ENCODE measurements around the gene SYVN1.

DNA sequence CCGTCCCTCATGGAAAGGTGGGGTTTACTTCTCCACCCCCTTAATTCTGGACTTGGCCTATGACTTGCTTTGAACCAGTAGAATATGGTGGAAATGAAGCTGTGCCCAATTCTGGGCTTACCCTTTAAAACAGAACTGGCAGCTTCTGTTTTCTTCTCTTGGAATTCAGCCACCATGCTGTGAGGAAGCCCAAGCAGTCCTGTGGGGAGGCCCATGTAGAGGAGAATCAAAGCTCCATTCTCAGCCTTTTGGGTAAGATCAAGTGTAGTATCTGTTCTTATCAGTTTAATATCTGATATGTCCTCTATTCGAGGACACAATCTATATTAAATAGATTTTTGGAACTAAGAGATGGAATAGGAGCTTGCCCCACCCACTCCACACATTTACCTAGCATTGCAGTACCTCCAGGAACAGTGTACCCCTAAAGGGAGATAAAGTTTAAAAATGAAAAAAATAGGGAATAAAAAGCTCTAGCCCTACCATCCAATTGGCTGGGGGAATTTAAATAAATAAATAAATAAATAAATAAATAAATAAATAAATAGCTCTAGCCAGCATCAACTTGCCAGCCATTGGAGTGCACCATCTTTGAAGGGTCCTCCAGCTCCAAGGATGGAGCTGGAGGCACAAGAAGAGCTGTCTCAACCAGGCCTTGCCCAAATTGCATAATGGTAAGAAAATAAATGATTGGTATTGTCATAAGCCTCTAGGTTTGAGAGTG lies 13.2 kb upstream of the SYVN1 start:
- TF ChIP-seq, protein P1, sequence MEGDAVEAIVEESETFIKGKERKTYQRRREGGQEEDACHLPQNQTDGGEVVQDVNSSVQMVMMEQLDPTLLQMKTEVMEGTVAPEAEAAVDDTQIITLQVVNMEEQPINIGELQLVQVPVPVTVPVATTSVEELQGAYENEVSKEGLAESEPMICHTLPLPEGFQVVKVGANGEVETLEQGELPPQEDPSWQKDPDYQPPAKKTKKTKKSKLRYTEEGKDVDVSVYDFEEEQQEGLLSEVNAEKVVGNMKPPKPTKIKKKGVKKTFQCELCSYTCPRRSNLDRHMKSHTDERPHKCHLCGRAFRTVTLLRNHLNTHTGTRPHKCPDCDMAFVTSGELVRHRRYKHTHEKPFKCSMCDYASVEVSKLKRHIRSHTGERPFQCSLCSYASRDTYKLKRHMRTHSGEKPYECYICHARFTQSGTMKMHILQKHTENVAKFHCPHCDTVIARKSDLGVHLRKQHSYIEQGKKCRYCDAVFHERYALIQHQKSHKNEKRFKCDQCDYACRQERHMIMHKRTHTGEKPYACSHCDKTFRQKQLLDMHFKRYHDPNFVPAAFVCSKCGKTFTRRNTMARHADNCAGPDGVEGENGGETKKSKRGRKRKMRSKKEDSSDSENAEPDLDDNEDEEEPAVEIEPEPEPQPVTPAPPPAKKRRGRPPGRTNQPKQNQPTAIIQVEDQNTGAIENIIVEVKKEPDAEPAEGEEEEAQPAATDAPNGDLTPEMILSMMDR (IDR thresholded peaks at IDR 0.05): no peak
- TF ChIP-seq, protein P2, sequence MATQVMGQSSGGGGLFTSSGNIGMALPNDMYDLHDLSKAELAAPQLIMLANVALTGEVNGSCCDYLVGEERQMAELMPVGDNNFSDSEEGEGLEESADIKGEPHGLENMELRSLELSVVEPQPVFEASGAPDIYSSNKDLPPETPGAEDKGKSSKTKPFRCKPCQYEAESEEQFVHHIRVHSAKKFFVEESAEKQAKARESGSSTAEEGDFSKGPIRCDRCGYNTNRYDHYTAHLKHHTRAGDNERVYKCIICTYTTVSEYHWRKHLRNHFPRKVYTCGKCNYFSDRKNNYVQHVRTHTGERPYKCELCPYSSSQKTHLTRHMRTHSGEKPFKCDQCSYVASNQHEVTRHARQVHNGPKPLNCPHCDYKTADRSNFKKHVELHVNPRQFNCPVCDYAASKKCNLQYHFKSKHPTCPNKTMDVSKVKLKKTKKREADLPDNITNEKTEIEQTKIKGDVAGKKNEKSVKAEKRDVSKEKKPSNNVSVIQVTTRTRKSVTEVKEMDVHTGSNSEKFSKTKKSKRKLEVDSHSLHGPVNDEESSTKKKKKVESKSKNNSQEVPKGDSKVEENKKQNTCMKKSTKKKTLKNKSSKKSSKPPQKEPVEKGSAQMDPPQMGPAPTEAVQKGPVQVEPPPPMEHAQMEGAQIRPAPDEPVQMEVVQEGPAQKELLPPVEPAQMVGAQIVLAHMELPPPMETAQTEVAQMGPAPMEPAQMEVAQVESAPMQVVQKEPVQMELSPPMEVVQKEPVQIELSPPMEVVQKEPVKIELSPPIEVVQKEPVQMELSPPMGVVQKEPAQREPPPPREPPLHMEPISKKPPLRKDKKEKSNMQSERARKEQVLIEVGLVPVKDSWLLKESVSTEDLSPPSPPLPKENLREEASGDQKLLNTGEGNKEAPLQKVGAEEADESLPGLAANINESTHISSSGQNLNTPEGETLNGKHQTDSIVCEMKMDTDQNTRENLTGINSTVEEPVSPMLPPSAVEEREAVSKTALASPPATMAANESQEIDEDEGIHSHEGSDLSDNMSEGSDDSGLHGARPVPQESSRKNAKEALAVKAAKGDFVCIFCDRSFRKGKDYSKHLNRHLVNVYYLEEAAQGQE (IDR thresholded peaks at IDR 0.05; ENCODE audit: insufficient read depth in 1 of 2, low read depth in 2 of 2, low read length in 1 of 2): no peak
- TF ChIP-seq POLR2AphosphoS5 (IDR thresholded peaks at IDR 0.05; ENCODE audit: low read depth, low read length) (no peak), TCF7L2 (IDR thresholded peaks at IDR 0.05; ENCODE audit: low read depth, low read length) (no peak)
